ENCODE results near the gene CLDN7. TPM values are rescaled to one million over a fixed set of nuclear protein-coding genes. Genes with fewer than 3 reads are reported as not detected.

The CLDN7 gene, protein sequence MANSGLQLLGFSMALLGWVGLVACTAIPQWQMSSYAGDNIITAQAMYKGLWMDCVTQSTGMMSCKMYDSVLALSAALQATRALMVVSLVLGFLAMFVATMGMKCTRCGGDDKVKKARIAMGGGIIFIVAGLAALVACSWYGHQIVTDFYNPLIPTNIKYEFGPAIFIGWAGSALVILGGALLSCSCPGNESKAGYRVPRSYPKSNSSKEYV
- total RNA-seq = 0.99 and 7.0 TPM in 2 replicates

DNA sequence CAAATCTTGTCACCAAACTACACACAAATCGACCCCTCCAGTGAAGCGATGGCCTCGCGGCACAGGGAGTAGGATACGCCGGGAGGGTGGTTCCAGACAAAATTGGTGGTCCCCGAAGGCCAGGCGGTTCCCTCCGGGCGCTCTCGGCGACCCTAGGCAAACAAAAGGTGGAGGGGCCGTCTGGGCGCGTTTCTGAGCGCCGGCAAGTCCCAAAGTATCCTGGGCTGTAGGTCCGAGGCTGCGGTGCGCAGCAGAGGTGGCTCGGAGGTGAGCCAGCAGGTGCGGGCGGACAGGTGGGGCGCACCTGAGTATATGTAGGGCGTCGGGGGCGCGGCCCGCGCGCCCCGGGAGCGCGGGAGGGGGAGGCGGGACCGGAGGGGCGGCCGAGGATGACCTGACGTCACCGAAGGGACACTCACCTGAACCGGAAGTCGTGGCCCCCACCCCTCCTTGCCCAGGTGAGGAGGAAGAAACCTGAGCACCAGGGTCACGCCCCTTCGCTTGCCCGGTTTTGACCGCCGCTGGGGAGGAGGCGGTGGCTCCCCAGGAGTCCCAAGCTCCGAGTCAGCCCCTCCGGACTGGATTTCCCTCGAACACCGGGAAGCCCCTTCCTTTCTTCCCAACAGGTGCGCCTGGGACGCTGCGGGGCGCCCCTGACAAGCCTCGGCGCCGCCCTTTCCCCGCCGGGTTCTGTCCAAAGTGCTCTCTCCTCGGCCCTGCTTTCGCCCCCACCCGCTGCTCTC, at the start of gene CLDN7:
Gene CLDN7 (minus strand): TSS at position 287 of the 743 bp plus-strand sequence. CDS start 435 bp downstream, outside the sequence.
- DNase-seq (ENCODE audit: low read depth in 2 of 2) = no peak

DNA sequence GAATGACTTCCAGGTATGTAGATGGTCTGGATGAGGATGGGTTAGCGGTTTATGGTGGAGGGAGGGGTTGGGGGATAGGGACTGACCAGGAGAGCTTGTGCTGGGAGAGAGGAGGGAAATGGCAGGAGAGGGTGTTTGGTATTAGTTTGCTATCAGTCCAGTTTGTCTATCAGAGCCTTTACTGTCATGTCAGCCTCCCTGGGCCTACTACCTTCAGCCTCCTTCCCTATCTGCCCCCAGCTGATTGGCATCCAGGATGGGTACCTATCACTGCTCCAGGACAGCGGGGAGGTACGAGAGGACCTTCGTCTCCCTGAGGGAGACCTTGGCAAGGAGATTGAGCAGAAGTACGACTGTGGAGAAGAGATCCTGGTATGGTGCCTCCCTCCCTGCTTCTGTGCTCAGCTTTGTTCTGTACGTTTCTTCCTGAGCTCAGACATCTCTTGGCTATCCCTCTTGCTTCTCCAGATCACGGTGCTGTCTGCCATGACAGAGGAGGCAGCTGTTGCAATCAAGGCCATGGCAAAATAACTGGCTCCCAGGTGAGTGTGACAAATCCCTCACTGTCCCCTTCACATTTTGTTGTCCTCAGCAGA, 48.9 kb upstream of the CLDN7 start:
- DNase-seq (ENCODE audit: low read depth in 2 of 2) = no peak

DNA sequence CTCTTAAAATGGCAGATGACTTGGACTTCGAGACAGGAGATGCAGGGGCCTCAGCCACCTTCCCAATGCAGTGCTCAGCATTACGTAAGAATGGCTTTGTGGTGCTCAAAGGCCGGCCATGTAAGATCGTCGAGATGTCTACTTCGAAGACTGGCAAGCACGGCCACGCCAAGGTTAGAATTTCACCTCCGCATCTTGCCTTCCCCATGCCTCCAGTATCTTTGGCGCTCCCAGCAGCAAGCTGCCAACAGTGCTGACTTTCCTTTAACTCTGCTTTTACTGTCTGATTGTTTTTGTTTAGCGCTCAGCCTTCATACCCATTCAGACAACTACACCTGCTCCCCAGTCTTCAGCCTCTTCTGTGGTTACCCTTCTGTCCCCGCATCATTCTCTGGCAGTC, 47.4 kb upstream of the CLDN7 start:
- no peak for DNase-seq (ENCODE audit: low read depth in 2 of 2)

DNA sequence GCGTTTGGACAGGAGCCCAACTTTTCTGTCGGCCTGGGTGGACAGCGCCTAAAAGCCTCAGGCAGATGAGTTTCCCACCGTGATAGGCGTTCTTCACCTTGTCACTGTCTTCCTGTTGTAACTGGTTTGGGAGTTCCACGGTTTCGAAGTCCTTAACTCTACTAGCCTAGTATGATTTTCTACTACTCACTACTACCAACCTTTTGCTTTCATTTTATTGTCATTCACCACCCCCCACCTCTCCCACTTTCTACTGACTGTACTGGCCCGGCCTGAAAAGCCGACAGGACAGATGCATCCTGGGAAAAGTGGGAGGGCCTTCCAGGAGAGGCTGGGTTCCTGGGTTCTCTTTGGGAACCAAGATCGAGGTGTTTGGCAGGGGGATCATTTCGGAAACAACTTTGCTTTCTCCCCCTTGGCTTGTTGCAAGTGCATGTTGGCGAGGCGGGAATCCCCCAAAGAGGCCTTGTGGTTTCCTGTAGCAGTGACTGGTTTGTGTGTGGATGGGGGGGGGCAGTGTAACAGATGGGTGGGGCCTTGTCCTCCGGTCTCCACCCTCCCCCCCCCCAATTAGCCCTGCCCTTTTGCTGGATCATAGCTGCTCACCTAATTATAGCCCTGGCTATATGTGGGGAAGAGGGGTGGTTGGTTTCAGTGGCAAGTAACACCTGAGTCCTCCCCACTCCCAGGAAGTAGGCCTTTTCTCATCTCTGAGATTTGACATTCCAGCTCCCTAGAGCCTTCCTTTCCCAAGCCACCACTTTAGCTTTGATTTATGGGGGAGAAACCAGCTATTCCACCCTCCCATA, 46.6 kb upstream of the CLDN7 start:
- DNase-seq (ENCODE audit: low read depth in 2 of 2) = peak; percentile 83 to 86

- DNase-seq (ENCODE audit: low read depth in 2 of 2) = peak; percentile 48 to 55
Observed at GRCh38 chr17:7307686-7308624, 45.7 kb upstream of the CLDN7 start.

DNA sequence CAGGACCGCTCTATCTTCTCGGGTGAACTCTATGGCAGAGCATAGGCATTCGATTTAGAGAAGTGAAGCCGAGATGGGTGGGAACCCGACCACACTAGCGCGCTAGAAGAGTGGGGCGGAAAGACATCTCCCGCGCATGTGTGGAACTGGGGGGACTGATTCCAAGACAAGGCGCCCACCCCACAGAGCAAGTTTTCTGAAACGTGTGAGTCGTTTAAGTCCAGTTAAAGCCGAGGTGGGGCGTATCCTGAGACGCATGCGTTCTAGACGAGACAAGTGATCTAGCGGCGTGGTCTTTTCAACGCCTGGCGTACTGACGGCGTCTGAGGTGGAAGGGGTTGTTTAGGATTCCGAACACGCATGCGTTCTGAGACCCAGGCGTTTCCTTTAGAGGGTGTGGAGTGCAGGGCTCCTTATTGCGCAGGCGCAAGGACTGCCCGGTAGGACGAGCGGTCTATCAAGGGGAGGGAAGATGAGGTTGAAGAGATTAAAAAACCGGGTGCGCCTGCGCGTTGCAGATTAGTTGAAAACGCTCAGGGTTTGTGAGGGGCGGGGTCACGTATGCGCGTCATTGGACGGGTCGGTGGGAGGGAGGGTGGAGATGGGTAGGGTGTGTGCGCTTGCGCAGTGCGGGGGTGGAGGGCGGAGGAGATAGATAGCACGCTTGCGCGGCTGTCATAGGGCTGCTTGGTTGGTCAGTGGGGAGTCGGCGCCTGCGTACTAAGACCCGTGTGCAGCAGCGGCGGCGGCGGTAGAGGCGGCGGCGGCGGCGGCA, 44.8 kb upstream of the CLDN7 start, which contains the start of gene EIF5A:
Gene EIF5A (plus strand): TSS at position 718 of the 775 bp plus-strand sequence. CDS start 2,008 bp downstream, outside the sequence.
- peak; percentile 100 for DNase-seq (ENCODE audit: low read depth in 2 of 2)

DNA sequence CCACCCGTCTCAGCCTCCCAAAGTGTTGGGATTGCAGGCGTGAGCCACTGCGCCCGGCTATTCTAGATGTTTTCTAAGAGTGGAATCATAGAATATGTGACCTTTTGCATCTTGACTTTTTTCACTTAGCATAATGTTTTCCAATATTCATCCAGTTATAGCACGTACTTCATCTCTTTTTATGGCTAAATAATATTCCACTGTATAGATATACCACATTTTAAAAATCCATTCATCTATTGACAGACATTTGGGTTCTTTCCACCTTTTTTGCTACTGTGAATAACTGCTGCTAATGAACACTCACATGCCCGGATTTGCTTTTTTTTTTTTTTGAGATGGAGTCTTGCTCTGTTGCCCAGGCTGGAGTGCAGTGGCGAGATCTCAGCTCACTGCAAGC, 41.9 kb upstream of the CLDN7 start:
- no peak for DNase-seq (ENCODE audit: low read depth in 2 of 2)

- DNase-seq (ENCODE audit: low read depth in 2 of 2) = peak; percentile 81 to 83
Observed at GRCh38 chr17:7296189-7296861, 34.0 kb upstream of the CLDN7 start.

GRCh38 chr17:7295230-7296180, 33.2 kb upstream of the CLDN7 start:
- no peak for DNase-seq (ENCODE audit: low read depth in 2 of 2)

- DNase-seq (ENCODE audit: low read depth in 2 of 2) = peak in 1 of 2 donors; percentile 56
Observed at GRCh38 chr17:7294614-7295153, 32.4 kb upstream of the CLDN7 start, which contains the start of gene YBX2. Gene YBX2, minus strand, starts transcription at chr17:7294639. Its CDS starts 139 bp downstream, at chr17:7294500.

- no peak for DNase-seq (ENCODE audit: low read depth in 2 of 2)
Observed at GRCh38 chr17:7293816-7294613, 31.7 kb upstream of the CLDN7 start.

DNA sequence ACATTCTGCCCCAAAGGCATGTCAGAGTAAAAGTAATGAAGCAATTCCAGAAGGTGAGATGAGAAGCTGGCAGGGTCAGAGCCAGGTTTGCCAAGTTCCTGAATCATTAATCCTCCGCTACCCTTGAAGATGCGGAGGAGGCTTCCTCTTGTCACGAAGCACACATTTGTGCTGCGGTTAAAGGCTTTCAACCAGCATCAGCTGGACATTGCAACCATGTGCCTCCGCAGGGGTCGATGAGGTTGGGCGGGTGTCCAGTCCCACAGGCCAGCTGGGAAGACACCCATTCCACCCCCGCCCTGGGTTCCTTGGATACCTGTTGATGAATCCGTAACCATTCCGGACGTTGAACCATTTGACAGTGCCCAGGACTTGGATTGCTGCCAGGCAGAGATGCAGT, 30.9 kb upstream of the CLDN7 start:
- DNase-seq (ENCODE audit: low read depth in 2 of 2) = no peak

DNA sequence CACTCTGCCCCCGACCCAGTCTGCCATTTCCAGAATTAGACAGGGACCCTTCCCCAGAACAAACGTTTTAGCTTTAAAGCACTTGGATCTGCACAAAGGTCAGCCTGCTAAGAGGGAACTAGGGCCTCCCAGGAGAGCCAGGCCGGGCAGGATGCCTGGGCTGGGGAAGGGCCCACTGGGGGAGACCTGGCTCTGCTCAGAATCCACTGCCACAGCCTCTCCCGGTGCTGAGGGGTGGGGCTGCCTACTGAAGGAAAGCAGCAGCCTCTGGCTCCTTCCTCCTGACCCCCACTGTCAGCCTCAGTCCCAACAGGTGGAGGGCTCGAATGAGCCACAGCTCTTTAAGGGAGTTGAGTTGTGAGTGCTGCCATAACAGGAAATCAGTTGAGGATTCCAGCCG, 30.5 kb upstream of the CLDN7 start:
- DNase-seq (ENCODE audit: low read depth in 2 of 2) = no peak

DNA sequence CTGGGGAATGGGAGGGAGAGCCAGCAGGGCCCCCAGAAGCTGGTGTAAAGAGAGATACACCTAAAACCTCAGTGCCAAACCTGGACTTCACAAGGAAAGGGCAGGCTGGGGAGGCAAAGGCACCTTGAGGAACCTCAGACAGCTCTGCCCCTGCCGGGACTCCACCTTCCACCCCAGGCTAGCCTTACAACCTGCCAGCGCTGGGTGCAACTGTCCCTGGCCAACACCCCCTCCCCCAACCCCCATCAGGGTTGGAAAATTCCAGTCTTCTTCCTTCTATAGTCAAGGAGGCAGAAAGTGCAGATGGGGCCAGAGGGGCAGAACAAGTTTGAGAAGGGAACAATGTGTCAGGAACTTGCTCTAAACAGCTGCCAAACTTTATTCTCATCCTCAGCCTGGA, 29.9 kb upstream of the CLDN7 start:
- no peak for DNase-seq (ENCODE audit: low read depth in 2 of 2)

GRCh38 chr17:7290685-7291084, 28.4 kb upstream of the CLDN7 start:
- no peak for DNase-seq (ENCODE audit: low read depth in 2 of 2)

- DNase-seq (ENCODE audit: low read depth in 2 of 2) = no peak
Observed at GRCh38 chr17:7290166-7290565, 27.9 kb upstream of the CLDN7 start.
